ENCODE results near the gene G6PC2. TPM values are rescaled to one million over a fixed set of nuclear protein-coding genes. Genes with fewer than 3 reads are reported as not detected.
"Not testable (repeated sequence)": the region's sequence is repeated elsewhere in the genome, so short reads cannot be mapped to it uniquely, and the experiment has no call there.

G6PC2 gene
- total and polyA plus RNA-seq, 9 donors = 0.57 TPM; not detected in 8

DNA sequence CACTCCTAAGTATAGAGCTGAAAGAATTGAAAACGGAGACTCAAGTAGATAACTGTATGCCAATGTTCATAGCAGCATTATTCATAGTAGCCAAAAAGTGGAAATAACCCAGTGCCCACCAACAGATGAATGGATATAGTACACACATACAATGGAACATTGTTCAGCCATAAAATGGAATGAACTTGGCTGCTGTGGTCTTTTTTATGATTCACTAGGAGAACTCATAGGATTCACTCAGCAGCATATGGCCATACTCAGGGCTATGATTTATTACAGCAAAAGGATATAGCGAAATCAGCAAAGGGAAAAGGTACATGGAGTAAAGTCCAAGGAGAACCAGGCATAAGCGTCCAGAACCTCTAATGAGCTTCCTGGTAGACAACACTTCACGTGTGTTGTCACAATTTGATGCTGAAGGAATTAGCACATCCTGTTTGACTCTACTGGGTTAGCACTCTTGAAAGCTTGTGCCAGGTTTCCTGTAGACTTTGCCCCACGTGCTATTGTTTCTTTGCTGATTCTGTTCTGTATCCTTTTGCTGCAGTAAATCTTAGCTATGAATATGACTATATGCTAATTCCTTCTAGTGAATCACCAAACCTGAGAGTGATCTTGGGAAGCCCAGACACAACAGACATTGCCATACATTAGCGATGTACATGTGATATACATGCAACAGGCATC, 26.6 kb upstream of the G6PC2 start:
- TF ChIP-seq, protein P1, sequence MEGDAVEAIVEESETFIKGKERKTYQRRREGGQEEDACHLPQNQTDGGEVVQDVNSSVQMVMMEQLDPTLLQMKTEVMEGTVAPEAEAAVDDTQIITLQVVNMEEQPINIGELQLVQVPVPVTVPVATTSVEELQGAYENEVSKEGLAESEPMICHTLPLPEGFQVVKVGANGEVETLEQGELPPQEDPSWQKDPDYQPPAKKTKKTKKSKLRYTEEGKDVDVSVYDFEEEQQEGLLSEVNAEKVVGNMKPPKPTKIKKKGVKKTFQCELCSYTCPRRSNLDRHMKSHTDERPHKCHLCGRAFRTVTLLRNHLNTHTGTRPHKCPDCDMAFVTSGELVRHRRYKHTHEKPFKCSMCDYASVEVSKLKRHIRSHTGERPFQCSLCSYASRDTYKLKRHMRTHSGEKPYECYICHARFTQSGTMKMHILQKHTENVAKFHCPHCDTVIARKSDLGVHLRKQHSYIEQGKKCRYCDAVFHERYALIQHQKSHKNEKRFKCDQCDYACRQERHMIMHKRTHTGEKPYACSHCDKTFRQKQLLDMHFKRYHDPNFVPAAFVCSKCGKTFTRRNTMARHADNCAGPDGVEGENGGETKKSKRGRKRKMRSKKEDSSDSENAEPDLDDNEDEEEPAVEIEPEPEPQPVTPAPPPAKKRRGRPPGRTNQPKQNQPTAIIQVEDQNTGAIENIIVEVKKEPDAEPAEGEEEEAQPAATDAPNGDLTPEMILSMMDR (IDR thresholded peaks at IDR 0.05) = no peak
- TF ChIP-seq EP300 (IDR thresholded peaks at IDR 0.05) (no peak), POLR2A (IDR thresholded peaks at IDR 0.05) (no peak)
- no peak for DNase-seq
- H3K9me3 ChIP-seq = no peaks in the 10 kb centered on the region
- no peak overlapping the region for H3K4me3 ChIP-seq
- H3K27ac ChIP-seq = no peak overlapping the region
- no peaks in the 10 kb centered on the region for H3K27me3 ChIP-seq
- intact Hi-C loops (cut with DNase I) = no loop called here
- no peaks in the 10 kb centered on the region for H3K4me1 ChIP-seq (ENCODE audit: insufficient read depth)
- 93 to 95% (median 94%) methylated on average over 6 of the region's 6 CpGs for WGBS, 3 donors
- no peaks in the 10 kb centered on the region for H3K36me3 ChIP-seq

DNA sequence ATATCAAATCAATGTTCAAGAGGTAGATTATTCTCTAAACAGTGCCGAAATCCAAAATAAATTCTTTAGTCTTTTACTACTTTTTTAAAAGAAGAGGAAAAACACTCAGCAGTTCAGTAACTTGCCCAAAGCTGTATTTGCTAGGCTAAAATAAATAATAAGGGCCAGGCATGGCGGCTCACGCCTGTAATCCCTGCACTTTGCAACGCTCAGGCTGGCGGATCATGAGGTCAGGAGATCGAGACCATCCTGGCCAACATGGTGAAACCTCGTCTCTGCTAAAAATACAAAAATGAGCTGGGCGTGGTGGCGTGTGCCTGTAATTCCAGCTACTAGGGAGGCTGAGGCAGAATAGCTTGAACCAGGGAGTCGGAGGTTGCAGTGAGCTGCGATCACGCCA, 18.9 kb upstream of the G6PC2 start:
- not testable (repeated sequence) for H3K27ac ChIP-seq
- 97 to 98% (median 98%) methylated on average over 12 of the region's 12 CpGs for WGBS, 3 donors

DNA sequence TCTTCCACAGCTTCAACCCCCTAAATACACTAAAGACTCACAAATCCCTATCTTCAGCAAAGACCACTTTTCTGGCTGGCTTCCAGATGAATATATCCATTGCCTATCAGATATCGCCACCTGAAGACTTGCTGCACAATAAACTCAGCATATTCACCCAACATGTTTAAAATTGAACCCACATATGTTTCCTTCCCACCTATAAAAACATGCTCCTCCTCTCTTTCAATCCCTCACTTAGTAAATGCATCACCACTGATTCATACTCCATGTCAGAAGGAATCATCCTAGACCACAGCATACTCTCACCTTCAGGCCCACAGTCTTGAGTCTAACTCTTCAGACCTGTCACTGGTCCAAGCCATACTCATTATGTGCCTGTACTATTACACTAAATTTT, 16.1 kb upstream of the G6PC2 start:
- H3K9me3 ChIP-seq = no peaks in the 10 kb centered on the region
- no peaks in the 10 kb centered on the region for H3K4me1 ChIP-seq (ENCODE audit: insufficient read depth)
- TF ChIP-seq EP300 (IDR thresholded peaks at IDR 0.05) (no peak), POLR2A (IDR thresholded peaks at IDR 0.05) (no peak)
- TF ChIP-seq, protein P1 (IDR thresholded peaks at IDR 0.05) = no peak
- H3K27ac ChIP-seq = no peak overlapping the region
- WGBS, 3 donors = 95 to 100% (median 99%) methylated on average over 1 of the region's 1 CpG
- no peaks in the 10 kb centered on the region for H3K36me3 ChIP-seq
- DNase-seq = no peak
- intact Hi-C loops (cut with DNase I) = no loop called here
- no peaks in the 10 kb centered on the region for H3K27me3 ChIP-seq
- no peak overlapping the region for H3K4me3 ChIP-seq

More for the DNA sequence above, 18.9 kb upstream of the G6PC2 start:
- H3K27me3 ChIP-seq; H3K9me3 ChIP-seq; H3K36me3 ChIP-seq; DNase-seq; intact Hi-C loops (cut with DNase I); H3K4me1 ChIP-seq (ENCODE audit: insufficient read depth); H3K4me3 ChIP-seq: not testable (repeated sequence)

DNA sequence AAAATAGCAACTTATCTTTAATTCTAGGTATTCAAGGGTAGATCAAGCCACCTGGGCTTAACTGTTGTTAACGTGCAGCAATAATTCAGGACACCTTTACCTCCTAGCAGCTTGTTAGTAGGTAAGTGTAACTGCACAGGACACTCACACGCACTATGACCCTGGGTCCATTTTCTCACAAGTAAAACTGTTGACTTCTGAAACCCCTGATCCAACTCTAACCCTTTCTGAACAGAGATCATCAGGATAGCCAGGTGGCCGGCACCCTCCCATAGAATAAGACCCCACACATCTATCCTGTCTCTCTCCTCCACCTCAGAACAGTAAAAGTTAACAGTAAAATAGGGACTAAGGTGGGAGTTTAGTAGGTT, 11.5 kb upstream of the G6PC2 start:
- Histone ChIP-seq H3K27me3 (no peaks in the 10 kb centered on the region), H3K9me3 (no peaks in the 10 kb centered on the region), H3K4me1 (ENCODE audit: insufficient read depth) (no peaks in the 10 kb centered on the region), H3K27ac (no peak overlapping the region), H3K4me3 (no peak overlapping the region), H3K36me3 (no peaks in the 10 kb centered on the region)
- WGBS, 3 donors = 18 to 31% (median 23%) methylated on average over 3 of the region's 3 CpGs
- TF ChIP-seq, protein P1 (IDR thresholded peaks at IDR 0.05) = no peak
- TF ChIP-seq EP300 (IDR thresholded peaks at IDR 0.05) = no peak
- intact Hi-C loops (cut with DNase I) = no loop called here
- no peak for DNase-seq

DNA sequence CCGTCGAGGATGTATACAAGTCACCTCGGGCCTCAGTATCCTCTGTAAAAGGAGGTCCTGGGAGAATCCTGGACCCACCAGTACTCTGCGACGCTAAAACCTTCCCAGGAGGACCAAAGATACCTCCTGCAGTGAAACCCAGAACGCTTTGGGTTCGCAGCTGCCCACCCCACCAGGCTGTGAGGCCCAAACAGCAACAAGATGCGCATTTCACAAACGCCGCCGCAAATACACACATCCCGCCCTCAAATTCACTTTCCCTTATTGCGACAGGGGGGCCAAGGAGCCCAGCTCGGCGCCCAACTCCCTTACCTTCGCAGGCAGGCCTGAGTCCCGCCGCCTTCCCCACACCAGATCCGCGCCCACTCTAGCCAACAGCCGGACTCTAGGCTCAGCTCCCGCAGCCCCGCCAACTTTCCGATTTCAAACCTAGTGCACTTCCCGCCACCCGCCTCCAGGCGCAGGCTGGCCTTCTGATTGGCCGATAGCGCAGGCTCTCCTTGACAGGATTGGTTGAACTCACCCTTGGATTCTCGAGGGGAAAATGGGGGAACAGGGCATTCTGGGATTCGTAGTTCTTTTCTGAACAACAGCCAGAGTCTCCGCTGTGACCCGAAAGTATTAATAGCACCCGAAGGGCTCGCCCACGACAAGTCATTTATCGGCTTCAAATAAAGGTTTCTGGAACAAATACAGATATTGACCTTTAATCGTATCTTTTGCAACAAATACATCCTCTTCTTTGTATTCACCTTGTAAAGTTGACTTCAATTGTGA, 10.9 kb upstream of the G6PC2 start, which contains the start of gene SPC25:
Gene SPC25, minus strand, starts transcription at position 425 of the 777 bp plus-strand sequence. CDS start 911 bp downstream, outside the sequence.
- intact Hi-C loops (cut with DNase I) = no loop called here
- Histone ChIP-seq H3K4me1 (ENCODE audit: insufficient read depth) (no peaks in the 10 kb centered on the region), H3K36me3 (no peaks in the 10 kb centered on the region), H3K4me3 (peak within 1 kb of the TSS; percentile 49), H3K9me3 (no peaks in the 10 kb centered on the region), H3K27me3 (no peaks in the 10 kb centered on the region), H3K27ac (no peak within 1 kb of the TSS)
- TF ChIP-seq, protein P1 (IDR thresholded peaks at IDR 0.05) = peak in 1 of 3 donors; percentile 24
- no peak for TF ChIP-seq POLR2A (IDR thresholded peaks at IDR 0.05)
- WGBS, 3 donors = 1% methylated on average over 38 of the region's 38 CpGs
- peak; percentile 85 to 91 (median 88) for DNase-seq

Data from ovary (tissue), 9 donors.